NCI-H460 (cell line): ENCODE data around the gene MT1H. TPM values are rescaled to one million over a fixed set of nuclear protein-coding genes. Genes with fewer than 3 reads are reported as not detected.
"Not testable (repeated sequence)": the region's sequence is repeated elsewhere in the genome, so short reads cannot be mapped to it uniquely, and the experiment has no call there.

Source experiments
- DNase-seq: peaks from one replicate; pipeline ENCODE4 v3.0.0-alpha.2; 2016; ENCODE audit warnings: low read depth; ENCODE audit errors: extremely low read depth
- polyA plus RNA-seq: library from polyadenylated mRNA; depleted of rRNA; stranded (reverse); fragments of >200 nt; gene quantifications from 2 replicates; pipeline ENCODE4 v1.2.3, GENCODE V29; 2014; cell fraction: nucleus; rRNA removed
- total RNA-seq: library from RNA; depleted of rRNA; stranded (reverse); fragments of >200 nt; shearing (Covaris generic); gene quantifications from 2 replicates; pipeline ENCODE4 v1.2.3, GENCODE V29; 2014; rRNA removed

MT1H gene
- not detected in 2 replicates for total RNA-seq
- polyA plus RNA-seq: not detected in 2 replicates

DNA sequence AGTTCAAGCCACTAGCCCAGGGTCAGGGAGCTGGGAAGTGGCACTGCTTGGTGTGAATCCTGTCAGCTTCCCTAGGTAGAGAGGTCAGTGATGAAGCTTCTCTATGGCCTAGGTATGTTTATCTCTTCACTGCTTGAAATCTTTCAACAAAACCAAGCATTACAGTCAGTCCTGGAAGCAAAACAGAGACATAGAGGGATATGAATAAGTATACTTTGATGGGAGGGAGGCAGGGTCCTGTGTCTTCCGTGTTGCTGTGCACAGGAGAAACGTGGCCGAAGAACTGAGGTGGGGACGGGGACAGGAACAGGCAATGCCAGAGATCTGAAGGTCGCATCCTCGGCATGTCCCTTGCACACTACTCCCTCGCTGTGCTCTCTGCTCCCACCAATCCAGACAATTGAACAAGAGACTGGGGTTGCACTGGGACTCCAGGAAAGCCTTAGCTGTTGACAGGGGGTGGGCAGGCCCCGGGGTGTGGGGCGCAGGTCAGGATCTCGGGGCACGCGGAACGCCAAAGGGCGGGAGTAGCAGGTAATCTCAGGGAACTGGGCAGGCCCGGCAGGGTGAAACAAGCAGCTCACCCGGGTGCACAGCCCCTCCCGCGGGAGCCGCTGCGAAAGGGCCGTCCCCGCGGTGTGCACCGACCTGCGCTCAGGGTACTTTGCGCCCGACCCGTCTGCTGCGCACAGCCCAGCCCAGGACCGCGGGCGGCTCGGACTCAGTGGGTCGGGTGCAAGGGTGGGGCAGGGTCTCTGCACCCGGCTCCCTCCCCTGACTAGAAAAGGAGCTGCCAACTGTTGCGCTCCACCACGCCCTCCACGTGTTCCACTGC lies at the start of gene MT1H:
TSS of gene MT1H (plus strand) at position 810 of the 835 bp plus-strand sequence. CDS start 71 bp downstream, outside the sequence.
- DNase-seq: no peak

DNA sequence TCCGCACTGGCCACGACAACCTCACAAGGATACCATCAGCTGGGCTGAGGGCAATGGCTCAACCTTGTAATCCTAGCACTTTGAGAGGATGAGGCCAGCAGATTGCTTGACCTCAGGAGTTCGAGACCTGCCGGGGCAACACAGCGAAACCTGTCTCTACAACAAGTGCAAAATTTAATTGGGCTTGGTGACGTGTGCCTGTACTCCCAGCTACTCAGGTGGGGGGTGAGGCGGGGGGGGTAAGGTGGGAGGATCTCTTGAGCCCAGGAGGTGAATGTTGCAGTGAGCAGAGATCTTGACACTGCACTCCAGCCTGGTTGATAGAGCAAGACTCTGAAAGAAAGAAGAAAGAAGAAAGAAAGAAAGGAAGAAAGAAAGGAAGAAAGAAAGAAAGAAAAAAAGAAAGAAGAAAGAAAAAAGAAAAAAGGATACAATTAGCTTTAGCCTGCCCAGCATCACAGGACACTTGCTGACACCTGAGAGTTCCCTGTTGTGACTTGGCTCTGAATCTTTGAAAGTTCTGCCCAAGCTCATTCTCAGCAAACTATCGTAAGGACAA lies 49.2 kb upstream of the MT1H start:
- DNase-seq: no peak

DNA sequence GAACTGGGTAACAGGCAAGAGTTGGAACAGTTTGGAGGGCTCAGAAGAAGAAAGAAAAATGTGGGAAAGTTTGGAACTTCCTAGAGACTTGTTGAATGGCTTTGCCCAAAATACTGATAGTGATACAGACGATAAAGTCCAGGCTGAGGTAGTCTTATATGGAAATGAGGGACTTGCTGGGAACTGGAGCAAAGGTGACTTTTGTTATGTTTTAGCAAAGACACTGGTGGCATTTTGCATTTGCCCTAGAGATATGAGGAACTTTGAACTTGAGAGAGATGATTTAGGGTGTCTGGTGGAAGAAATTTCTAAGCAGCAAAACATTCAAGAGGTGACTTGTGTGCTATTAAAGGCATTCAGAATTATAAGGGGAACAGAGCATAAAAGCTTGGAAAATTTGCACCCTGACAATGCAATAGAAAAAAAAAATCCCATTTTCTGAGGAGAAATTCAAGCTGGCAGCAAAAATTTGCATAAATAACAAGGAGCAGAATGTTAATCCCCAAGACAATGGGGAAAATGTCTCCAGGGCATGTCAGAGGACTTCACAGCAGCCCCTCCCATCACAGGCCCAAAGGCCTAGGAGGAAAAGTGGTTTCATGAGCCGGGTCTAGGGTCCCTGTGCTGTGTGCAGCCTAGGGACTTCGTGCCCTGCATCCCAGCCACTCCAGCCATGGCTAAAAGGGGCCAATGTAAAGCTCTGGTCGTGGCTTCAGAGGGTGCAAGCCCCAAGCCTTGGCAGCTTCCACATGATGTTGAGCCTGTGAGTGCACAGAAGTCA lies 47.8 kb upstream of the MT1H start:
- not testable (repeated sequence) for DNase-seq

DNA sequence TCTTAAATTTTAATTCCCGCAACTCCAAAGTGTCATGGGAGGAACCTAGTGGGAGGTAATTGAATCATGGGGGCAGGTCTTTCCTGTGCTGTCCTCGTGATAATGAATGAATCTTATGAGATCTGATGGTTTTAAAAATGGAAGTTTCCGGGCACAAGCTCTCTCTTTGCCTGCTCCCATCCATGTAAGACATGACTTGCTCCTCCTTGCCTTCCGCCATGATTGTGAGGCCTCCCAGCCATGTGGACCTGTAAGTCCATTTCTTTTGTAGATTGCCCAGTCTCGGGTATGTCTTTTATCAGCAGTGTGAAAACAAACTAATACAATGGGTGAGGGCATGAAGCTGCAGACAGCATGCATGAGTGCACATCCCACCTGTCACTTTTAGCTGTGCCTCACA lies 46.4 kb upstream of the MT1H start:
- DNase-seq: not testable (repeated sequence)

DNA sequence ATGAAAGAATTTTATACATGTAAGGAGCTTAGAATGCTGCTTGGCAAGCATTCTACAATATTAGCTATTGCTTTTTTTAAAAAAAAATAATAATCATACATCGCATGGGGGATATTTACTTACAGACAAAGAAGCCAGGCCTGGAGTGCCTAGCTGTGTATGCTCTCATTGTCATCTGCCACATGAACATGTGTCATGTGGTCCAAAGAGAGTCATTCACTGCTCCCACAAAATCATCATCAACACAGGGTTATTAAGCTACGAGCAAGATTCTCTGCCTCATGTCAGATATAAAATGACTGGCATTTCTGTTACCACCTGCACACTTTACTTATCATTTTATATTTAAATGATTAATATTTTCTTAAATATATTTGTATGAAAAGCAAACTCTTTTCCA lies 46.0 kb upstream of the MT1H start:
- no peak for DNase-seq

DNA sequence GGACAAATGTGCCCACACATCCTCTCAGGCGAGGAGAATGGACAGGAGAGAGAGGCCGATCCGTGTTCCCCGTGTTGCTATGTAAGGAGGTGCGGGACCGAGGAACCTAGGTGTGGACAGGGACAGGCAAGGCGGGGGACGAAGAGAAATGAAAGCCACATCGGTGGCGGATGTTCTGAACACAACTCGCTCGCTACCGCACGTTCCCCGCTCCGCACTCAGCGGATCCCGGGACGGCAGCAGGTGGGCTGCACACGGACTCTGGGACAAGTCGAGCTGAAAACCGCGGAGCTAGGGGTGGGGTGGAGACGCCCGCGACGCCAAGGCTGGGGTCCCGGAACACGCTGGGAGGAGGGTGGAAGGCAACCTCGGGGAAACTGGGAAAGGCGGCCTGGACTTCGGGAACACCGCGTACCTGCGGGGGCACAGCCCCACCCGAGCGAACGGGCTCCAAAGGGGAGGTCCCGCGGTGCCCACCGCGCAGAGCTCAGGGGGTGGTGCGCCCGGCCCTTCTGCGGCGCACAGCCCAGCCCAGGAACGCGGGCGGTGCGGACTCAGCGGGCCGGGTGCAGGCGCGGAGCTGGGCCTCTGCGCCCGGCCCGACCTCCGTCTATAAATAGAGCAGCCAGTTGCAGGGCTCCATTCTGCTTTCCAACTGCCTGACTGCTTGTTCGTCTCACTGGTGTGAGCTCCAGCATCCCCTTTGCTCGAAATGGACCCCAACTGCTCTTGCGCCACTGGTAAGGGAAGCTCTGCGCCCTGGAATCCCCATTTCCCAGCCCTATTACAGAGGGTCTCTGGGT lies 44.3 kb upstream of the MT1H start, which contains the start of gene MT1E:
TSS of gene MT1E (plus strand) at position 642 of the 803 bp plus-strand sequence. CDS start at position 713, 71 bp downstream.
- no peak for DNase-seq

DNA sequence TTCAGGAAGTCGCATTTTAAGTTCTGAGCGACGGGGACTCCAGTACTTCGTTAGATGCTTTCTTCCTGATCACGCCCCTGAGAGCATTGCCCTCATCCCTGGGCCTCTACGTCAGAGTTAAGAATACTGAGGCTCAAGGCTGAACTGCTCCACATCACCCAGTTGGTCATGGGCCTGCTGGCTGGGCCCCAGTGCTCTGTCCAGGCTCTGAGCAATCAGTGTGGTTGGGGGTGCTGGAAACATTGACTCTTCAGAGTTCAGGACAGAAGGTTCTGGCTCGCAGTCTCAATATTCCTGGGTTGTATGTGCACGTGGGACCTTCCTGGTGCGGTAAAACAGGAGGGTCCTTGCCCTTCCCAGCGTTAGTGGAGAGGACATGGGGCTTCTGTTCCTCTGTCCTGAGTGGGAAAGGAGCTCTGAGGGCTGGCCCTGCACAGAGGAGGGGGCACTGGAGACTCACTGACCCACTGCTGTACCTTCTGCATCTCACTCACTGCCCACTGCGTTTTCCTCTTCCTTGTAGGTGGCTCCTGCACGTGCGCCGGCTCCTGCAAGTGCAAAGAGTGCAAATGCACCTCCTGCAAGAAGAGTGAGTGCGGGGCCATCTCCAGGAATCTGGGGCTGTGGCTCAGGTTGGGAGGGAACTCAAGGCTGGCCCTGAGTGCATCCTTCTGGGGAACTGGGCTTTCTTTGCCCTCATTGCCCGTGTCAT lies 43.5 kb upstream of the MT1H start:
- DNase-seq: no peak

DNA sequence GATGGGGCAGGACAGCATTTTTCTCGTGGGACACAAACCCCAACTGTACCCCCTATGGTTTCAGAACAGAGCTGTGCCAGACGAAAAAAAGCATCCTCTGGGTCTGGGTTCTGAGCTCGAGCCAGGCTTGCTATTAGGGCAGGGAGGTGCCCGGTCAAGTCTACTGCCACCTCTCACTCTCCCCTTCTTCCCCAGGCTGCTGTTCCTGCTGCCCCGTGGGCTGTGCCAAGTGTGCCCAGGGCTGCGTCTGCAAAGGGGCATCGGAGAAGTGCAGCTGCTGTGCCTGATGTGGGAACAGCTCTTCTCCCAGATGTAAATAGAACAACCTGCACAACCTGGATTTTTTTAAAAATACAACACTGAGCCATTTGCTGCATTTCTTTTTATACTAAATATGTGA lies 42.9 kb upstream of the MT1H start:
- DNase-seq: no peak

DNA sequence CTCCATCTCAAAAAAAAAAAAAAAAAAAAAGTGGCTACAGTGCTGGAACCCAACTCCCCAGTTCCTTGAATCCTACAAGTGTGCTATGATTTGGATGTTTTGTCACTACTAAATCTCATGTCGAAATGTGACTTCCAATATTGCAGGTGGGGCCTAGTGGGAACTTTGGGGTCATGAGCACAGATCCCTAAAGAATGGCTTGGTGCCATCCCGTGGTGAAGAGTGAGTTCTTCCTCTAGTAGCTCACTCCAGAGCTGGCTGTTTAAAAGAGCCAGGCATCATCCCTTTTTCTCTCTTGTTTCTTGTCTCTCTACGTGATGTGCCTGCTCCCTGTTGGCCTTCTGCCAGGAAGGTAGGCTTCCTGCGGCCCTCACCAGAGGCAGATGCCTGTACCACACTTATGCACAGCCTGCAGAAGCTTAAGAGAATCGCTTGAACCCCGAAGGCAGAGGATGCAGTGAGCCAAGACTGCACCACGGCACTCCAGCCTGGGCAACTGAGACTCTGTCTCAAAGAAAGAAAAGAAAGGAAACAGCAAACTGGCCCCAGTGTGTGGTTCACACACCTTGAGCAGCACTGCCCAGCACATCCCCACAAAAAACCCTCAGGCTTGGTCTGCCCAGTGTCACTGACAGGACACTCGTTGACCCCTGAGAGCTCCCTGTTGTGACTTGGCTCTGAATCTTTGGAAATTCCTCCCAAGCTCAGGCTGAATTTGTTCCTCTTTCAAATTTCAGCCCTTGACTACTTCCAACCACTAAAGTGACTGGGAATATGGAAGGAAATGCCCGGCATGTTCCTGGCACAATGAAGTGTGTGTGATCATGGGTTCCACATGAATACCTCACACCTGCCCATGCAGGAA lies 40.9 kb upstream of the MT1H start:
- DNase-seq: no peak

DNA sequence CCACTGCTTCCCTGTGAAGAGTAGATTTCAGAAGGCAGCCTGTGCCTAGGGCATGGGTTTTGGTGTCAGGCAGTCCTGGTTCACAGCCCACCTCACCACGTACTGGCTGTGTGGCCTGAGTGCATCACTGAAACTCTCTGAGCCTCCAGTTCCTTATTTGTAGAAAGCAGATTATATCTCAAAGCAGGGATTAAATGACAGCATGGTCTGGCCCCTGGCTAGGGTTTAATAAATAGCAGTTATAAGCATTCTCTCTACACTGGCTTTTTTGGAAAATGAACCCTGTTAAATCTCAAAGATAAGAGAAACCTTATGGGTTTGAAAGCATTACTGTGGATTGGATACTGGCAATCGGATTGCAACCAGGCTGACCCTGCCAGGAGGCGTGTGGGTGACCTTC lies 40.1 kb upstream of the MT1H start:
- no peak for DNase-seq

DNA sequence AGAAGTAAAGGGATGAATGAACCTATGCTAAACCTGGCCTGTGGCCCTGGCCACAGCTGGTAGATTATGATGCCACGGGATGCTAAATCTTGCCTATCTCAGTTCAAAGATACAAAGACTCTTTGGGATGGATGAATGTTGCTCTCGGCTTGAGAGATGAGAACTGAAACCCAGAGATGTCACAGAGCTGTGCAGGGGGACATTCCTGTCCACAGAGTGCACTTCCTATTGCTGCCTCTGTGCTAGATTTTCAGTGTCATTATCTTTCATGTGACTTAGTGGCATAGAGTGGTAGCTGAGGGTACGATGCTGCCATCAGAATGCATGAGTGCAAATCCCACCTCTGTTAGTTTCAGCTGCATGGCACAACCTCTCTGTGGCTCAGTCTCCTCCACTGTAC lies 39.5 kb upstream of the MT1H start:
- DNase-seq: no peak

DNA sequence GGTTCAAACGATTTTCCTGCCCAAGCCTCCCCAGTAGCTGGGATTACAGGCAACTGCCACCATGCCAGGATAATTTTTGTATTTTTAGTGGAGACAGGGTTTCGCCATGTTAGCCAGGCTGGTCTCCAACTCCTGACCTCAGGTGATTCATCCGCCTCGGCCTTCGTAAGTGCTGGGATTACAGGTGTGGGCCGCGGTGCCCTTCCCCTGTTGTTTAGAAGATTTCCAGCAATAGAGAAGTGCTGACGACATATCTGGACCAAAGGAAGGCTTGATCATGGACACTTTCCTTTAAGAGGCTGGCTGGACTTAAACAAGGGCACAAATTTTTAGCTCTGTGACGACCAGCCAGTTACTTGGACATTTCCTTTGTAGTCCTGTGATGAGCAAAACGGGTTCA lies 38.4 kb upstream of the MT1H start:
- DNase-seq: no peak

DNA sequence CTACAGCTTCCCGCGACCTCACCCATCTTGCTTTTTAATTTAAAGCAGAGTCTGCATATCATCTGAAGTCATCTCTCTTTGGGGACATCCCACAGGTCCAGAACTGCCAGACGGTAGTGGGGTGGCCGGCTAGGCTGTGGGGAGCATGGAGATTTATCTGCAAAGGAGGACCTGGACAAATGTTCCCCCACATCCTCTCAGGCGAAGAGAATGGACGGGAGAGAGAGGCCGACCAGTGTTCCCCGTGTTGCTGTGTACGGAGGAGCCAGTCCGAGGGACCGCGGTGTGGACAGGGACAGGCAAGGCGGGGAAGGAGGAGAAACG lies 37.8 kb upstream of the MT1H start:
- DNase-seq: no peak

DNA sequence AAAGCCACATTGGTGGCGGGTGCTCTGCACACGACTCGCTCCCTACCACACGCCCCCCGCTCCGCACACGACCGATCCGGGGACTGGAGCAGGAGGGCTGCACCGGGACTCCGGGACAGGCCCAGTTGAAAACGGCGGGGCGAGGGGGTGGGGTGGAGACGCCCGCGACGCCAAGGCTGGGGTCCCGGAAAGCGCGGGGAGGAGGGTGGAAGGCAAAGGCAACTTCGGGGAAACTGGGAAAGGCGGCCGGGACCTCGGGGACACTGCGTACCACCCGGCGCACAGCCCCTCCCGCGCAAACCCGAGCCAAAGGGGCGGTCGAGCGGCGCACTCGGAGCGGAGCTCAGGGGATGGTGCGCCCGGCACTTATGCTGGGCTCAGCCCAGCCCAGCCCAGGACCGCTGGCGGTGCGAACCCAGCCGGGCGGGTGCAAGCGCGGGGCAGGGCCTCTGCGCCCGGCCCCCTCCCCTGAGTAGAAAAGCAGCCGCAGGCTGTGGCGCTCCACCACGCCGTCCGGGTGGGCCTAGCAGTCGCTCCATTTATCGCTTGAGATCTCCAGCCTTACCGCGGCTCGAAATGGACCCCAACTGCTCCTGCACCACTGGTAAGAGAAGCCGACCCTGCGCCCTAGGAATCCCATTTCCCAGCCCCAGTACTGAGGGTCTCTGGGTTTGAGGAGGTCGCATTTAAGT lies 37.3 kb upstream of the MT1H start, which contains the start of gene MT1M:
TSS of gene MT1M (plus strand) at position 504 of the 692 bp plus-strand sequence. CDS start at position 577, 73 bp downstream.
- DNase-seq: no peak

DNA sequence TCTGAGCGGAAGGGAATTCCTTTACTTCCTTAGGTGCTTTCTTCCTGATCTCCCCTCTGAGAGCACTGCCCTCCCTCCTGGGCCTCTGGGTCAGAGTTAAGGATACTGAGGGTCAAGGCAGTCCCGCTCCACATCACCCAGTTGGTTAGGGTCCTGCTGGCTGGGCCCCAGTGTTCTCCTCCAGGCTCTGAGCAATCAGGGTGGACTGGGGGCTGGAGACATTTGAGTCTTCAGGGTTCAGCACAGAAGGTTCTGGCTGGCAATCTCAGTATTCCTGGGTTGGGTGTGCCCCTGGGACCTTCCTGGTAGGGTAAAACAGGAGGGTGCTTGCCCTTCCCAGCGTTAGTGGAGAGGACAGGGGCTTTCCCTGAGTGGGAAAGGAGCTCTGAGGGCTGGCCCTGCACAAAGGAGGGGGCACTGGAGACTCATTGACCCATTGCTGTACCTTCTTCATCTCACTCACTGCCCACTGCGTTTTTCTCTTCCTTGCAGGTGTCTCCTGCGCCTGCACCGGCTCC lies 36.7 kb upstream of the MT1H start:
- DNase-seq: no peak

DNA sequence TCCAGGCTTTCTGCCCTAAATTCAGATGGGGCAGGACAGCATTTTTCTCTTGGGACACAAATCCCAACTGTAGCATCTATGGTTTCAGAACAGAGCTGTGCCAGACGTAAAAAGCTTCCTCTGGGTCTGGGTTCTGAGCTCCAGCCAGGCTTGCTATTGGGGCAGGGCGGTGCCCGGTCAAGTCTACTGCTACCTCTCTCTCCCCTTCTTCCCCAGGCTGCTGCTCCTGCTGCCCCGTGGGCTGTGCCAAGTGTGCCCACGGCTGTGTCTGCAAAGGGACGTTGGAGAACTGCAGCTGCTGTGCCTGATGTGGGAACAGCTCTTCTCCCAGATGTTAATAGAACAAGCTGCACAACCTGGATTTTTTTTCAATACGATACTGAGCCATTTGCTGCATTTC lies 36.1 kb upstream of the MT1H start:
- no peak for DNase-seq

DNA sequence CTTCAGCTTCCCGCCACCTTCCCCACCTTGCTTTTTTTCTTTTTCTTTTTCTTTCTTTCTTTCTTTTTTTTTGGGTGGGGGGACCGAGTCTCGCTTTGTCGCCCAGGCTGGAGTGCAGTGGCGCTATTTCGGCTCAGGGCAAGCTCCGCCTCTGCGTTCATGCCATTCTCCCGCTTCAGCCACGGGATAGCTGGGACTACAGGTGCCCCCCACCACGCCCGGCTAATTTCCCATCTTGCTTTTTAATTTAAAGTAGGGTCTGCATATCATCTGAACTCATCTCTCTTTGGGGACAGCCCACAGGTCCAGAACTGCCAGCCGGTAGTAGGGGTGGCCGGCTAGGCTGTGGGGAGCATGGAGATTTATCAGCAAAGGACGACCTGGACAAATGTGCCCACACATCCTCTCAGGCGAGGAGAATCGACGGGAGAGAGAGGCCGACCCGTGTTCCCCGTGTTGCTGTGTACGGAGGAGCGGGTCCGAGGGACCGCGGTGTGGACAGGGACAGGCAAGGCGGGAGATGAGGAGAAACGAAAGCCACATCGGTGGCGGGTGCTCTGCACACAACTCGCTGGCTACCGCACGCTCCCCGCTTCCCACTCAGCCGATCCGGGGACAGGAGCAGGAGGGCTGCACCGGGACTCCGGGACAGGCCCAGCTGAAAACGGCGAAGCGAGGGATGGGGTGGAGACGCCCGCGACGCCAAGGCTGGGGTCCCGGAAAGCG lies 34.7 kb upstream of the MT1H start:
- DNase-seq: no peak
